ENCODE measurements around the gene CCR7. TPM values are rescaled to one million over a fixed set of nuclear protein-coding genes. Genes with fewer than 3 reads are reported as not detected.

The CCR7 gene
- total and polyA plus RNA-seq, 2 of the 4 experiments (the other 2 are of a cell fraction): 0.14 to 0.36 TPM

DNA sequence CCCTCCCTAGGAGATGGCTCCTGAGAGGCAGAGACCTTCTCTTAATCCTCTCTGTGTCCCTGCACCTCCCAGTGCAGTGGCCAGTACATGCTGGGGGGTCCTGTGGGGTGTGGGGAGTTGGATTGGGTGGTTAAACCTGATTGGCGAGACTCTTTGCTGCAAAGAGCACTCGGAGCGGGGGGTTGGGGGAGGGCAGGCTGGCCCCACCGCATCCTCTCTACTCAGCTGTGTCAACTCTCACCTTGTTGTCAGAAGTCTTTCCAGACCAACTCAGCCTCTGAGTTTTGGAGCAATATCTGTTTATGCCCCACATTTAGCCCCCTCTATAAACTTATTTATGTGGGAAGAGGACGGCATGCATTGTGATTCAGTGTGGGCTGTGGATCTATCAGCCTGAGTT lies 42.4 kb upstream of the CCR7 start:
- Histone ChIP-seq H2AK9ac (replicated peaks; ENCODE audit: low read depth, low read length, poor library complexity) (no peak overlapping the region), H3K14ac (replicated peaks; ENCODE audit: low read depth, low read length) (no peak overlapping the region), H3K9ac (ENCODE audit: low read depth, low read length) (no peak overlapping the region), H2AFZ (replicated peaks; ENCODE audit: low read length, poor library complexity) (no peak overlapping the region), H2BK20ac (ENCODE audit: low read depth, low read length) (no peak overlapping the region), H2AK5ac (ENCODE audit: low read depth, low read length) (no peak overlapping the region), H3K56ac (ENCODE audit: extremely low read depth, insufficient read depth, low read length) (no peak overlapping the region), H2BK120ac (ENCODE audit: low read depth, low read length) (no peak overlapping the region), H3K27ac (ENCODE audit: insufficient read depth, low read length) (no peak overlapping the region), H2BK5ac (ENCODE audit: low read depth, low read length, poor library complexity, severe bottlenecking) (no peak overlapping the region), H3K4me3 (ENCODE audit: insufficient read depth, low read depth, low read length) (no peak overlapping the region), H3K9me3 (ENCODE audit: control insufficient read depth, insufficient read depth, low read length) (no peaks in the 10 kb centered on the region), H2BK15ac (ENCODE audit: low read depth, low read length) (no peak overlapping the region), H4K8ac (ENCODE audit: low read depth in 2 of 2, low read length in 2 of 2) (no peak overlapping the region), H3K9me1 (ENCODE audit: insufficient read depth, low read length) (no peaks in the 10 kb centered on the region), H4K5ac (ENCODE audit: low read depth, low read length) (no peak overlapping the region), H3K27me3 (ENCODE audit: control insufficient read depth, insufficient read depth, low read length) (peaks cover 52% of the 10 kb centered on the region), H3K36me3 (ENCODE audit: control insufficient read depth, insufficient read depth, low read length) (no peaks in the 10 kb centered on the region), H3K23ac (ENCODE audit: low read depth, low read length) (no peak overlapping the region), H4K91ac (ENCODE audit: insufficient read depth, low read depth, low read length) (no peak overlapping the region), H3K4me1 (ENCODE audit: control insufficient read depth, insufficient read depth, low read length) (no peaks in the 10 kb centered on the region; the same call in 1 of the 2 replicates), H3K4ac (ENCODE audit: low read depth, low read length) (no peak overlapping the region), H3K79me1 (ENCODE audit: low read depth in 1 of 2, low read length in 2 of 2) (no peaks in the 10 kb centered on the region), H3K18ac (ENCODE audit: low read depth, low read length) (no peak overlapping the region), H3K4me2 (ENCODE audit: low read depth, low read length) (no peak overlapping the region), H4K20me1 (ENCODE audit: insufficient read depth, low read length) (no peaks in the 10 kb centered on the region)
- in situ Hi-C loops (cut with MboI; ENCODE audit: low sequenced_read_pairs): no loop called here
- ATAC-seq (ENCODE audit: low read depth) (no peak), DNase-seq (no peak)
- dilution Hi-C loops (cut with HindIII; ENCODE audit: low sequenced_read_pairs, unreplicated experiment): no loop called here
- TF ChIP-seq SMC3 (IDR thresholded peaks at IDR 0.05; ENCODE audit: low read depth, low read length) (no peak), NFE2L2 (IDR thresholded peaks at IDR 0.05; ENCODE audit: low read depth, low read length) (no peak)
- no TSS peak for BruUV-seq (replicated peaks)
- ChIA-PET CTCF (no interaction called here), POLR2A (ENCODE audit: unreplicated experiment) (no interaction called here)
- intact Hi-C loops (cut with micrococcal nuclease): no loop called here
- WGBS, 2 experiments (ENCODE audit: extremely low coverage in 2 of 2, insufficient read length in 1 of 2): no CpG with 5 or more reads among the region's 5 CpGs

Data from IMR-90 (cell line).